HG03045 (cell line): ENCODE measurements around the gene CENPA.

Experiments
- ATAC-seq: cut with Tn5 transposase; IDR thresholded peaks from one replicate; pipeline ENCODE4 v1.9.1; 2021; ENCODE audit warnings: mild to moderate bottlenecking, moderate library complexity; ENCODE audit not compliant: unreplicated experiment

Gene CENPA

GRCh38 chr2:26838121-26838906, 52.5 kb downstream of the CENPA start:
- no peak for ATAC-seq

DNA sequence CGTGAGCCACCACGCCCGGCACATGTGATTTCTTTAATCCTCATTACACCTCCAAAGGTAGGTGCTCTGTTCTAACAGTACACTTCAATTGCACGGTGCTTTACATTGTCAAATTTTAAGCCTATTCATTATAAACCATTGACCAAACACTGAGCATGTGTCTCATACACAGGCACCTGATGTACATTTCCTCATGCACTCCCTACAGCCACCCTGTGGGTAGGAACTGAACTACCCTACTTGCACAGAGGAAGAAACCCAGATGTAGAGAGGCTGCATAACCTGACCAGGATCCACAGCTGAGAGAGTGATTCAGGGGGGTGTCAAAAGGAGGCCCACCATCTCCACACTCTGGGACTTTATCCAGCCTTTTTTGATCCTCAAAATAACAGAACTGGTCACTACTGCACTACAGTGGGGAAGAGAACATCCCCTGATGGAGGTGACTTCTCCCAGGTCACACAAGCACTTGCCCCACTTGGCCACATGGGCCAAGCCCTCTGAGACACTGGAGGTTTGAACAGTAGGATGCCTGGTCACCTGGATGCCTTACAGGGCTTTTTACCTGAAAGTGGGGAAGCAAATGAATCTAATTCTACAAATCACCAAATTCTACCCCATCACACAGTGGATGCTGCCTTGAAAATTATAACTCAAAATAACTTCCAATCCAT, 55.2 kb downstream of the CENPA start:
- no peak for ATAC-seq

DNA sequence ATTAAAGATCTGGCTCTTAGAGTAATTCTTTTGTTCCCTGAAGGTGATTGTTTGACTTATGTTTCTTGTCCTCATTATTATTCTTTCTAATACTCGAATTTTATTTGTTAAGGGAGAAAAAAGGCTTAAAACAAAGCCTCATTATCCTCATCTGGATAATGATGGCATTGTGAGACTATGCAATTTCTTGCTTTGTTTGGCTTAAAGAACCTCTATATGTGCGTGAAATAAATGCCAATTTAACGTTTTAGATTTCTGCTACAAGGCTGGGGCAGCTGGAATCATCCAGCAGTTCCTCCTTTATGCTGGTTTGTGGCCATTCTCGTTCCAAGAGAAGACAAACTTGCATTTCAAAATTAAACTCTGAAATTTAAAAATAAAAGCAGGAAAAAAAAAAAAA, 57.2 kb downstream of the CENPA start:
- no peak for ATAC-seq
